HCT116 (cell line): ENCODE results near the gene NFXL1. TPM values are rescaled to one million over a fixed set of nuclear protein-coding genes. Genes with fewer than 3 reads are reported as not detected.

Source experiments
- ATAC-seq: fragments of 200-7000 bp; cut with Tn5 transposase; 2 replicates; pipeline ENCODE4 v1.9.1; 2020; ENCODE audit warnings: mild to moderate bottlenecking, moderate library complexity
- BruUV-seq: library from RNA; stranded (reverse); fragments of 400-500 nt; replicated peaks from 2 replicates; lab custom pipeline; 2021; lab: Mats Ljungman, UMichigan
- CTCF ChIA-PET: fragments of 300-600 bp; sonication (Branson Sonifier 250); formaldehyde crosslinking; loops from one replicate; lab custom pipeline; 2021; ENCODE audit warnings: antibody characterized with exemption; lab: Charles Lee
- POLR2A ChIA-PET: fragments of 300-600, 350-600 bp; sonication (Branson Sonifier 250); formaldehyde crosslinking; loops from one replicate; lab custom pipeline; 2021; ENCODE audit warnings: antibody characterized with exemption; lab: Charles Lee
- RAD21 ChIA-PET, 2 experiments: fragments of 300-600 bp; sonication (Branson Sonifier 250); formaldehyde crosslinking; loops; one replicate each; lab custom pipeline; 2023; ENCODE audit warnings: low total read pairs in 2 of 2; ENCODE audit not compliant: uncharacterized antibody in 2 of 2, unreplicated experiment in 2 of 2, low non-redundant PET in 1 of 2; lab: Charles Lee
- DNase-seq: peaks from one replicate; pipeline ENCODE4 v3.0.0-alpha.2; 2010; ENCODE audit warnings: low read depth, low spot score
- H2AFZ ChIP-seq: fragments of 200-600 bp; shearing (Covaris generic), sonication (generic); 2 replicates; pipeline ENCODE4 v1.6.1; 2017; ENCODE audit warnings: low read depth, mixed run types, mixed read lengths, antibody characterized with exemption, low read length; ENCODE audit not compliant: poor library complexity, severe bottlenecking
- H3K27ac ChIP-seq: 2 replicates; pipeline ENCODE4 v1.5.1; 2012; ENCODE audit warnings: low read depth, low read length
- H3K27me3 ChIP-seq: fragments of 200-600 bp; sonication (generic); 2 replicates; pipeline ENCODE4 v1.6.1; 2016; ENCODE audit warnings: mixed run types, low read length, mixed read lengths; ENCODE audit not compliant: insufficient read depth
- H3K36me3 ChIP-seq, 2 experiments: fragments of 200-500 bp in 1 of 2; fragments of 200-600 bp in 1 of 2; sonication (Bioruptor generic) in 1 of 2; sonication (generic) in 1 of 2; 2 replicates each; pipeline versions ENCODE4 v1.5.1 to v1.6.1; 2014 to 2016; ENCODE audit warnings: low read length in 2 of 2, inconsistent platforms in 1 of 2, mixed read lengths in 1 of 2, mixed run types in 1 of 2; ENCODE audit not compliant: insufficient read depth in 2 of 2, control insufficient read depth in 1 of 2
- H3K4me1 ChIP-seq, 2 experiments: fragments of 200-600 bp in 1 of 2; sonication (generic) in 1 of 2; 2 replicates each; pipeline versions ENCODE4 v1.5.1 to v1.6.1; 2012 to 2017; ENCODE audit warnings: low read length in 2 of 2, inconsistent platforms in 1 of 2, mild to moderate bottlenecking in 1 of 2, mixed read lengths in 1 of 2, mixed run types in 1 of 2, moderate library complexity in 1 of 2; ENCODE audit not compliant: insufficient read depth in 2 of 2, control insufficient read depth in 1 of 2
- H3K4me2 ChIP-seq: fragments of 200-600 bp; sonication (generic); 2 replicates; pipeline ENCODE4 v1.6.1; 2017; ENCODE audit warnings: mixed run types, low read length, mixed read lengths
- H3K4me3 ChIP-seq, 2 experiments: fragments of 200-600 bp in 1 of 2; sonication (generic) in 1 of 2; replicated peaks in 1 of 2; 2 replicates each; pipeline ENCODE4 v1.5.1; 2011 to 2016; ENCODE audit warnings: low read length in 2 of 2, control low read depth in 1 of 2, low read depth in 1 of 2, mild to moderate bottlenecking in 1 of 2, mixed read lengths in 1 of 2, mixed run types in 1 of 2
- H3K79me2 ChIP-seq: fragments of 200-600 bp; sonication (generic); 2 replicates; pipeline ENCODE4 v1.6.1; 2017; ENCODE audit warnings: mild to moderate bottlenecking, mixed run types, low read length, moderate library complexity, mixed read lengths; ENCODE audit not compliant: insufficient read depth
- H3K9ac ChIP-seq: fragments of 200-600 bp; sonication (generic); 2 replicates; pipeline ENCODE4 v1.6.1; 2016; ENCODE audit warnings: low read length, mixed read lengths
- H3K9me2 ChIP-seq: fragments of 200-600 bp; sonication (generic), shearing (Covaris generic); 2 replicates; pipeline ENCODE4 v1.6.1; 2017; ENCODE audit warnings: mixed run types, mild to moderate bottlenecking, moderate library complexity; ENCODE audit not compliant: insufficient read depth
- H3K9me3 ChIP-seq, 2 experiments: fragments of 200-500 bp in 1 of 2; fragments of 200-600 bp in 1 of 2; sonication (Bioruptor generic) in 1 of 2; sonication (generic) in 1 of 2; 2 replicates each; pipeline ENCODE4 v1.6.1; 2014 to 2017; ENCODE audit warnings: low read length in 2 of 2, mixed read lengths in 2 of 2, inconsistent platforms in 1 of 2, low read depth in 1 of 2, mild to moderate bottlenecking in 1 of 2, mixed run types in 1 of 2, moderate library complexity in 1 of 2; ENCODE audit not compliant: control insufficient read depth in 1 of 2, insufficient read depth in 1 of 2
- H4K20me1 ChIP-seq: fragments of 200-600 bp; sonication (generic), shearing (Covaris generic); 2 replicates; pipeline ENCODE4 v1.6.1; 2017; ENCODE audit warnings: mixed run types, mild to moderate bottlenecking, moderate library complexity; ENCODE audit not compliant: insufficient read depth
- ATF3 ChIP-seq: IDR thresholded peaks from 2 replicates; pipeline ENCODE4 v1.6.1; 2012
- CBX3 ChIP-seq: IDR thresholded peaks from 2 replicates; pipeline ENCODE4 v1.6.1; 2012; ENCODE audit warnings: low read depth
- CEBPB ChIP-seq: IDR thresholded peaks from 2 replicates; pipeline ENCODE4 v1.6.1; 2012; ENCODE audit warnings: low read depth
- CTCF ChIP-seq, 3 experiments: fragments of 200-600 bp in 1 of 3; sonication (generic) in 1 of 3; IDR thresholded peaks in 2 of 3; conservative IDR thresholded peaks in 1 of 3; 2 replicates each; pipeline ENCODE4 v1.5.1; 2012 to 2017; ENCODE audit warnings: low read depth in 2 of 3, low read length in 2 of 3, antibody characterized with exemption in 1 of 3, borderline replicate concordance in 1 of 3, control low read depth in 1 of 3, mild to moderate bottlenecking in 1 of 3, mixed read lengths in 1 of 3, mixed run types in 1 of 3, moderate library complexity in 1 of 3; ENCODE audit not compliant: insufficient read depth in 1 of 3
- EGR1 ChIP-seq: IDR thresholded peaks from 2 replicates; pipeline ENCODE4 v1.6.1; 2012; ENCODE audit warnings: low read depth
- EZH2 ChIP-seq: fragments of 200-600 bp; sonication (generic); IDR thresholded peaks from 2 replicates; pipeline ENCODE4 v1.6.1; 2017; ENCODE audit warnings: antibody characterized with exemption, mixed run types
- EZH2phosphoT487 ChIP-seq: fragments of 200-600 bp; IDR thresholded peaks from 2 replicates; pipeline ENCODE4 v1.6.1; 2018; ENCODE audit warnings: antibody characterized with exemption, borderline replicate concordance
- FOSL1 ChIP-seq: IDR thresholded peaks from 2 replicates; pipeline ENCODE4 v1.6.1; 2012; ENCODE audit warnings: low read depth
- JUND ChIP-seq: IDR thresholded peaks from 2 replicates; pipeline ENCODE4 v1.6.1; 2012
- MAX ChIP-seq: IDR thresholded peaks from 2 replicates; pipeline ENCODE4 v1.6.1; 2012
- POLR2A ChIP-seq: IDR thresholded peaks from 2 replicates; pipeline ENCODE4 v1.7.0; 2011; ENCODE audit warnings: borderline replicate concordance; ENCODE audit not compliant: insufficient read depth, insufficient read length; ENCODE audit errors: extremely low read depth
- RAD21 ChIP-seq: IDR thresholded peaks from 2 replicates; pipeline ENCODE4 v1.6.1; 2012; ENCODE audit warnings: low read depth, mild to moderate bottlenecking
- REST ChIP-seq: IDR thresholded peaks from 2 replicates; pipeline ENCODE4 v1.6.1; 2012; ENCODE audit warnings: low read depth
- SIN3A ChIP-seq: IDR thresholded peaks from 2 replicates; pipeline ENCODE4 v1.6.1; 2012; ENCODE audit warnings: low read depth
- SRF ChIP-seq: IDR thresholded peaks from 2 replicates; pipeline ENCODE4 v1.6.1; 2012; ENCODE audit warnings: low read depth
- TCF7L2 ChIP-seq: IDR thresholded peaks from 2 replicates; pipeline ENCODE4 v1.7.0; 2011; ENCODE audit warnings: borderline replicate concordance, inconsistent platforms; ENCODE audit not compliant: insufficient read depth, insufficient read length; ENCODE audit errors: extremely low read depth
- YY1 ChIP-seq: IDR thresholded peaks from 2 replicates; pipeline ENCODE4 v1.6.1; 2011; ENCODE audit warnings: low read length, low read depth, moderate library complexity, mild to moderate bottlenecking; ENCODE audit not compliant: insufficient replicate concordance; ENCODE audit errors: extremely low read depth
- ZBTB33 ChIP-seq: IDR thresholded peaks from 2 replicates; pipeline ENCODE4 v1.6.1; 2011; ENCODE audit warnings: mild to moderate bottlenecking, low read length, moderate library complexity; ENCODE audit not compliant: insufficient replicate concordance; ENCODE audit errors: extremely low read depth
- ZNF274 ChIP-seq: fragments of 200-500 bp; sonication (Bioruptor generic); IDR thresholded peaks from 2 replicates; pipeline ENCODE4 v1.6.1; 2014; ENCODE audit warnings: mild to moderate bottlenecking, low read depth, low read length, inconsistent platforms
- intact Hi-C: fragments of 100-400 bp; cut with micrococcal nuclease; formaldehyde crosslinking; loops from 2 replicates; pipeline ENCODE4 v1.10.0; 2022
- total RNA-seq: library from RNA; stranded (reverse); gene quantifications from one replicate; pipeline ENCODE4 v1.2.1, GENCODE V29; 2021; ENCODE audit not compliant: unreplicated experiment

Gene NFXL1
- total RNA-seq, 1 experiment from 2014 or later, result 26.8 TPM

- Histone ChIP-seq H3K79me2 (0 out of 2 replicates have a peak, but pooled peaks cover 3% of the 10 kb centered on the region), H2AFZ (no peak overlapping the region), H3K36me3 (peaks cover 65 to 70% of the 10 kb centered on the region in 2 experiments), H3K27me3 (no peaks in the 10 kb centered on the region), H3K9me3 (no peaks in the 10 kb centered on the region), H3K4me1 (no peaks in the 10 kb centered on the region), H3K9ac (no peak overlapping the region), H3K4me2 (no peak overlapping the region), H3K9me2 (no peaks in the 10 kb centered on the region), H3K4me3 (no peak overlapping the region), H3K27ac (no peak overlapping the region), H4K20me1 (no peaks in the 10 kb centered on the region; the same call in 1 of the 2 replicates)
- no TSS peak for BruUV-seq
- RAD21 ChIA-PET, result interaction anchor here in 1 of 2 experiments (0.7 kb wide), 1 partner anchor 164 kb away, joined by 3 read pairs; no protein-coding TSS in a partner anchor
- DNase-seq (no peak), ATAC-seq (no peak)
- POLR2A ChIA-PET, result no interaction called here
- CTCF ChIA-PET, result no interaction called here
- TF ChIP-seq REST (no peak), ZBTB33 (no peak), TCF7L2 (no peak), JUND (no peak), YY1 (no peak), POLR2A (no peak), ZNF274 (no peak), SIN3A (no peak), EGR1 (no peak), EZH2 (no peak), MAX (no peak), CTCF (IDR thresholded peaks at IDR 0.05 in 2 of 3, conservative IDR thresholded peaks at IDR 0.05 in 1 of 3; ENCODE audit: borderline replicate concordance in 1 of 3, insufficient read depth in 1 of 3, low read depth in 2 of 3, low read length in 2 of 3) (no peak), EZH2phosphoT487 (no peak), RAD21 (no peak), CBX3 (no peak), ATF3 (no peak), CEBPB (no peak), SRF (no peak), FOSL1 (no peak)
- intact Hi-C loops, result no loop called here
These were observed 22.5 kb downstream of the NFXL1 start for GRCh38 chr4:47891928-47892327.
